GM12873 (cell line): ENCODE results near the gene ARL5A.
A peak's percentile ranks its signal among the peaks of the same experiment; 100 is the strongest.

ENCODE experiments used
- CTCF ChIP-seq: IDR thresholded peaks from 2 replicates; pipeline ENCODE4 v1.5.1; 2012; ENCODE audit warnings: low read depth, mild to moderate bottlenecking, moderate library complexity, low read length, control low read depth; ENCODE audit not compliant: insufficient read depth; ENCODE audit errors: missing control alignments

The ARL5A gene

GRCh38 chr2:151819920-151820319, 8.3 kb downstream of the ARL5A start:
- no peak for TF ChIP-seq CTCF

- no peak for TF ChIP-seq CTCF
These were observed 10.3 kb downstream of the ARL5A start for GRCh38 chr2:151817929-151818328.

GRCh38 chr2:151816843-151817242, 11.4 kb downstream of the ARL5A start:
- no peak for TF ChIP-seq CTCF

- no peak for TF ChIP-seq CTCF
These were observed 12.3 kb downstream of the ARL5A start for GRCh38 chr2:151815821-151816489.

- no peak for TF ChIP-seq CTCF
These were observed 17.7 kb downstream of the ARL5A start for GRCh38 chr2:151810489-151810888.

GRCh38 chr2:151809073-151809383, 19.2 kb downstream of the ARL5A start:
- no peak for TF ChIP-seq CTCF

- peak; percentile 18 for TF ChIP-seq CTCF
These were observed 19.8 kb downstream of the ARL5A start for GRCh38 chr2:151808258-151809072.
